ENCODE results near the gene APOC4. TPM values are rescaled to one million over a fixed set of nuclear protein-coding genes. Genes with fewer than 3 reads are reported as not detected.

APOC4 gene
- total and polyA plus RNA-seq, 2 donors from 2014 or later = not detected

- Histone ChIP-seq H3K36me3 (ENCODE audit: control insufficient read depth in 2 of 3, insufficient read depth in 3 of 3, low read length in 3 of 3) (no peaks in the 10 kb centered on the region), H3K9me3 (ENCODE audit: control insufficient read depth in 2 of 3, insufficient read depth in 1 of 3, low read length in 3 of 3) (no peaks in the 10 kb centered on the region), H3K27ac (ENCODE audit: low read depth in 2 of 2, low read length in 2 of 2) (no peak overlapping the region), H3K4me1 (ENCODE audit: control insufficient read depth in 2 of 3, insufficient read depth in 2 of 3, low read depth in 1 of 3, low read length in 3 of 3) (peaks cover 0 to 11% (median 5%) of the 10 kb centered on the region in 3 donors), H3K27me3 (ENCODE audit: control insufficient read depth, insufficient read depth, low read length) (no peaks in the 10 kb centered on the region), H3K9ac (ENCODE audit: low read length in 3 of 3) (no peak overlapping the region), H3K4me3 (ENCODE audit: low read length in 3 of 3) (no peak overlapping the region)
- TF ChIP-seq CTCF (IDR thresholded peaks at IDR 0.05; ENCODE audit: borderline replicate concordance, extremely low read depth, insufficient read depth) = no peak
- intact Hi-C loops (cut with DNase I) = no loop called here
- DNase-seq (no peak), FAIRE-seq (no peak)
Observed at GRCh38 chr19:44949550-44949949, 7.5 kb downstream of the APOC4 start.

- Histone ChIP-seq H3K27me3 (ENCODE audit: control insufficient read depth, insufficient read depth, low read length) (no peaks in the 10 kb centered on the region), H3K27ac (ENCODE audit: low read depth in 2 of 2, low read length in 2 of 2) (no peak overlapping the region), H3K4me1 (ENCODE audit: control insufficient read depth in 2 of 3, insufficient read depth in 2 of 3, low read depth in 1 of 3, low read length in 3 of 3) (peaks cover 0 to 18% (median 10%) of the 10 kb centered on the region in 3 donors), H3K4me3 (ENCODE audit: low read length in 3 of 3) (no peak overlapping the region), H3K9ac (ENCODE audit: low read length in 3 of 3) (peak overlapping the region in 1 of 3 donors; percentile 7), H3K36me3 (ENCODE audit: control insufficient read depth in 2 of 3, insufficient read depth in 3 of 3, low read length in 3 of 3) (no peaks in the 10 kb centered on the region), H3K9me3 (ENCODE audit: control insufficient read depth in 2 of 3, insufficient read depth in 1 of 3, low read length in 3 of 3) (no peaks in the 10 kb centered on the region)
- DNase-seq = peak in 4 of 5 donors; percentile 68 to 94 (median 78)
- TF ChIP-seq CTCF (IDR thresholded peaks at IDR 0.05; ENCODE audit: borderline replicate concordance, extremely low read depth, insufficient read depth) = peak; percentile 79
- FAIRE-seq = no peak
- intact Hi-C loops (cut with DNase I) = loop anchor here (5.0 kb wide), 1 partner anchor 44 kb away; the partner anchor contains the start of gene APOE
Observed at GRCh38 chr19:44951179-44952159, 9.4 kb downstream of the APOC4 start.

- intact Hi-C loops (cut with DNase I) = loop anchor here (5.0 kb wide), 1 partner anchor 47 kb away; the partner anchor contains the start of gene APOE
- Histone ChIP-seq H3K36me3 (ENCODE audit: control insufficient read depth in 2 of 3, insufficient read depth in 3 of 3, low read length in 3 of 3) (no peaks in the 10 kb centered on the region), H3K27ac (ENCODE audit: low read depth in 2 of 2, low read length in 2 of 2) (peak overlapping the region; percentile 92 to 94), H3K4me1 (ENCODE audit: control insufficient read depth in 2 of 3, insufficient read depth in 2 of 3, low read depth in 1 of 3, low read length in 3 of 3) (peaks cover 0 to 32% (median 22%) of the 10 kb centered on the region in 3 donors), H3K4me3 (ENCODE audit: low read length in 3 of 3) (peak overlapping the region; percentile 90 to 97 (median 91)), H3K9ac (ENCODE audit: low read length in 3 of 3) (peak overlapping the region; percentile 89 to 96 (median 90)), H3K27me3 (ENCODE audit: control insufficient read depth, insufficient read depth, low read length) (no peaks in the 10 kb centered on the region), H3K9me3 (ENCODE audit: control insufficient read depth in 2 of 3, insufficient read depth in 1 of 3, low read length in 3 of 3) (no peaks in the 10 kb centered on the region)
- FAIRE-seq (no peak), DNase-seq (no peak)
- no peak for TF ChIP-seq CTCF (IDR thresholded peaks at IDR 0.05; ENCODE audit: borderline replicate concordance, extremely low read depth, insufficient read depth)
Observed at GRCh38 chr19:44954278-44954648, 12.2 kb downstream of the APOC4 start.

All from kidney (tissue), 14 donors.